Muscle of back (tissue), 13 donors: ENCODE results near the gene TNNT3. TPM values are rescaled to one million over a fixed set of nuclear protein-coding genes. Genes with fewer than 3 reads are reported as not detected.
"Not testable (repeated sequence)": the region's sequence is repeated elsewhere in the genome, so short reads cannot be mapped to it uniquely, and the experiment has no call there.

ENCODE experiments used
- DNase-seq, 3 donors: peaks; one replicate each; pipeline versions ENCODE4 v3.0.0 to v3.0.0-alpha.2; 2013
- long read RNA-seq, 9 donors: transcript quantifications; one replicate each; lab custom pipeline, GENCODE V29; 2026
- polyA plus RNA-seq, 10 donors: library from polyadenylated mRNA; unstranded; fragments of 120-200 nt; gene quantifications; one replicate each; pipeline ENCODE4 v1.2.1, GENCODE V29; 2013; ENCODE audit not compliant: insufficient read length in 10 of 10

Gene TNNT3
- polyA plus RNA-seq, result 1,000 to 10,000 TPM; 2,439 to 8,197 (median 6,821) TPM
- long read RNA-seq, donor 1, partial matches to known transcripts, result 529 of 1,466 reads
- long read RNA-seq, donor 1, other reads (novel, unspliced or antisense), result 933 of 1,466 reads
- long read RNA-seq, donor 2, partial matches to known transcripts, result 602 of 1,611 reads
- long read RNA-seq, donor 2, other reads (novel, unspliced or antisense), result 1,004 of 1,611 reads
- long read RNA-seq, donor 3, result 0 reads
- long read RNA-seq, donor 4, partial matches to known transcripts, result 321 of 932 reads
- long read RNA-seq, donor 4, other reads (novel, unspliced or antisense), result 609 of 932 reads
- long read RNA-seq, donor 5, transcript TNNT3-214 (4 exons, 1,113 nt), result major isoform, 6 of 1,417 reads
- long read RNA-seq, donor 5, partial matches to known transcripts, result 577 of 1,417 reads
- long read RNA-seq, donor 5, other reads (novel, unspliced or antisense), result 834 of 1,417 reads
- long read RNA-seq, donor 6, partial matches to known transcripts, result 711 of 1,861 reads
- long read RNA-seq, donor 6, other reads (novel, unspliced or antisense), result 1,146 of 1,861 reads
- long read RNA-seq, donor 7, partial matches to known transcripts, result 392 of 1,102 reads
- long read RNA-seq, donor 7, other reads (novel, unspliced or antisense), result 708 of 1,102 reads
- long read RNA-seq, donor 8, partial matches to known transcripts, result 107 of 235 reads
- long read RNA-seq, donor 8, other reads (novel, unspliced or antisense), result 128 of 235 reads
- long read RNA-seq, donor 9, partial matches to known transcripts, result 65 of 190 reads
- long read RNA-seq, donor 9, other reads (novel, unspliced or antisense), result 125 of 190 reads

GRCh38 chr11:1919391-1920127, at the start of gene TNNT3:
TSS of gene TNNT3 (plus strand) at chr11:1919703. CDS start at chr11:1922875, 3,172 bp downstream.
- peak; percentile 71 to 73 (median 72) for DNase-seq

DNA sequence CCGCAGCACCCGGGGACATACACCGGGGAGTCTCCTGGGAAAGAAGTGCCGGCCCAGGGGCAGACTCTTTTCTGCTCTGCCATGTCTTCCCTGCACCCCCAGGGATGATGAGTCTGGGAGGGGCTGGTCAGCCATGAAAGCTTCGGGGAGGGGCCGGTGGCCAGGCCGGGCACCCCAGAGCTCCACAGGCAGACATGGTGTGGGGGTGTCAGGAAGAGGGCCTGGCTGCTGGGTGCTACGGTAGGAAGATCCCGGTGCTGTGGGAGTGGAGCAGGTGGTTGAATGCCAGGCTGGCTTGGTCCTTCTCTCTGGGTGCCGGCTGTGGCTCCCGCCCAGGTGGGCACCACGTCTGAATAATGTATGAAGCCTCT, 49.2 kb upstream of the TNNT3 start:
- no peak for DNase-seq

DNA sequence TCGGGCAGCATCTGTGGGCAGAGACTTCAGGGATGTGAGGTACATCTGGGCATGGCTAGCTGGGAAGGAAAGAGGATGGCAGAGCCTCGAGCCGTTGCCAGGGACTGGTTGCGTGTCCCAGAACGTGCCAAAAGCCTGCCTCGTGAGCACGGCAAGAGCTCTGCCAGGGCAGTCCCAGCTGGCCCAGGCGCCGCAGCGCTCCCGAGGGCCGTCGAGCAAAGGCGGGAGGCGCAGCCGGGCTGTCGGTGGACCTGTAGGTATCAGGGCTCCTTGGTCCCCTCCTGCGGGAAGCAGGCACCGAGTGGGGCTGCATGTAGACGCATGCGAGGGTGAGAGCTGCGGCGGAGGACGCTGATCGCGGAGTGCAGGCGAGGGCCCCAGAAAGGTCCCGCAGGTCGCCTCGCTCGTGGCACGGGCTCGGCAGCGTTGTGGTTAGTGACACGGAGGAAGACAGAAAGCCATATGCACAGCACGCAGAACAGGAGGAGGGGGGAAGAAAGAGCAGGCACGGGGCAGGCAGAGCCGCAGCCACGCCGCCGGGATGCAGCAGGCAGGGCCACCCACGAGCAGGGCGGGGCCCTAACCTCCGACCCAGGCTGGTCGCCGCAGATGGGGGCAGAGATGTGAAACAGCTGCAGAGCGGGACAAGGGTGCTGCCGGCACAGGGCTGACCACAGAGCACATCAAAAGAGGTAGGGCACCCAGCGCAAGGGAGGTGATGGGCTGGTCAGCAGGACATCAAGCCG, 48.6 kb upstream of the TNNT3 start:
- peak in 1 of 3 donors; percentile 57 for DNase-seq

DNA sequence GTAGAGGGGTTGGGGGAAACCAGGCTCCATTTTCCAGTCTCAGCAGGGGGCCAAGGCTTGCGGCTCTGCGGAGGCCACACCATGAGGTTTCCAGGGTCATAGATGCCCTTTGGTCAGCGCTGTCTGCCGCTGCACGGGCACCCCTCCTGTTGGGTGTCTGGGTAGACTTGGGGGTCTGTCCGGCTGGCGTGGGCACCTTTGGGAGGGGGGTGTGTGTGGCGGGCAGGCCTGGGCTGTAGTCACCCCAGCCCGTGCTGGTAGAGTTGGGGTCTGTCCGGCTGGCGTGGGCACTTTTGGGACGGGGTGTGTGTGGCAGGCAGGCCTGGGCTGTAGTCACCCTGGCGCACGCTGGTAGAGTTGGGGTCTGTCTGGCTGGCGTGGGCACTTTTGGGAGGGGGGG, 48.0 kb upstream of the TNNT3 start:
- no peak for DNase-seq

- DNase-seq, result no peak
Observed at GRCh38 chr11:1872267-1872985, 47.1 kb upstream of the TNNT3 start.

GRCh38 chr11:1873048-1873812, 46.3 kb upstream of the TNNT3 start:
- DNase-seq, result peak in 1 of 3 donors; percentile 78

DNA sequence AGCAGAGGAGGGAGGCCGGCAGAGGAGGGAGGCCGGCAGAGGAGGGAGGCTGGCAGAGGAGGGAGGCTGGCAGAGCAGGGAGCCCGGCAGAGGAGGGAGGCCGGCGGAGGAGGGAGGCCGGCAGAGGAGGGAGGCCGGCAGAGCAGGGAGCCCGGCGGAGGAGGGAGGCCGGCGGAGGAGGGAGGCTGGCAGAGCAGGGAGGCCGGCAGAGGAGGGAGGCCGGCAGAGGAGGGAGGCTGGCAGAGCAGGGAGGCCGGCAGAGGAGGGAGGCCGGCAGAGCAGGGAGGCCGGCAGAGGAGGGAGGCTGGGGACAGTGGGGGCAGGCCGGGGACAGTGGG, 45.7 kb upstream of the TNNT3 start:
- DNase-seq, result not testable (repeated sequence)

GRCh38 chr11:1874441-1875092, 44.9 kb upstream of the TNNT3 start:
- peak in 1 of 3 donors; percentile 59 for DNase-seq

GRCh38 chr11:1875093-1875850, 44.2 kb upstream of the TNNT3 start:
- DNase-seq, result peak in 1 of 3 donors; percentile 73

DNA sequence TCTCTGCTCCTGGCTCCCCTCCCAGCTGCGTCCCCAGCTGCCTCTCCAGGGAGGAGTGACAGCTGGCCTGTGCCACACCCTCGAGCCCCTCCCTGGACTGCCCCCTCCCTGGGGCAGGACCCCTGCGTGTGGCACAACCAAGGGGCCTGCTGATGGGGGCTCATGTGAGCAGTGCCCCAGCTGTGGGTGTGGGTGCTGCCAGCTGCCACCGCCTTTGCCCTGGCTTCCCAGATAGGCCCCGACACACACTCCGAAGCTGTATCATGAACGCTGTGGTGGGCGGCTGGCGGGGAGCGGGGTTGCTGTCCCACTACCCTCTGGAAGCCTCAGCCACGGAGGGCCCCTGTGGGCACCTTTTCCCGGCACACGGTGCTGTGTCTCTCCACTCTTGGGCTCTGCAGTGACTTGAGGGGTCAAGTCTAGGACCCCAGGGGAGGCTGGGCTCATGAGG, 43.6 kb upstream of the TNNT3 start:
- not testable (repeated sequence) for DNase-seq

- peak; percentile 67 to 96 (median 88) for DNase-seq
Observed at GRCh38 chr11:1876361-1877063, 43.0 kb upstream of the TNNT3 start.

DNA sequence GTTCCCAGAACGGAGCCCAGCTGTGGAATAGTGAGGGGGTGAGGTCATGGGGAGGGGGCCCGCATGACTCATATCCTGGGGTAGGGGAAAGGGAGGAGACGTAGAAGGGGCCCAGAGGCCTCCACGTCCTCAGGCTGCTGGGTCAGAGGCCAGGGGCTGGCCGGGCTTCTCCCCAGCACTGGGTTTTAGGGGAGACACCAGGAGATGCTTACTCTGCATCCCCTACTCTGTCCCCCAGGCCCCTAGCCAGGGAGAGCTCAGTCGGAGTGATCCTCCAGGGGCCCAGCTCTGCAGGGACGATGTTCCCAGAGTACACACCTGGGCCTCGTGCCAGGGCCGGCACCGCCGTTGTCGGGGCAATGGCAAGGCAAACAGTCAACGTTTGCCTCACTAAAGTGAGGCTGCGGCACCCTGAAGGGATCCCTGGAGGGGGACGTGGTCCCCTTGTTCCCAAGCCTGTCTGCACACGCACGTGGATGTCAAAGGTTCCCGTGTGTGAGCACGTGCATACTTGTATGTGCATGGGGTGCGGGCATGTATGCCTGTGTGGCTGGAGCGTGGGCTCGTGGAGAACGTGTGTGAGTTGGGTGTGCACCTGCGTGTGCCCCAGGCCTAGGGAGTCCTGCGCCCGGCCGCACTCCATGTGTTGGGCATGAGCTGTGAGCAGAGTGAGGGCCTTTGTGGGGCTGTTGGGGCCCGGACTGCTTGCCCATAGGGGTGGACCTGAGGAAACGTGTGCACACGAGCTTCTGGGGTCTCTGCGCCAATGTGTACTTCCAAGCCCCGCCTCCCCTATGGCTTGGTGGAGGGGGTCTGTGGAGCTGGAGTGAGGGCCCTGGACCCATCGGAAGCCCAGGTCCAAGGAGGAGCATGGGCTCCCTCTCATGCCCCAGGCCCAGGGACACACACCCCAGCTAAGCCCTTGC, 42.0 kb upstream of the TNNT3 start:
- DNase-seq, result peak in 2 of 3 donors; percentile 74 to 94

DNA sequence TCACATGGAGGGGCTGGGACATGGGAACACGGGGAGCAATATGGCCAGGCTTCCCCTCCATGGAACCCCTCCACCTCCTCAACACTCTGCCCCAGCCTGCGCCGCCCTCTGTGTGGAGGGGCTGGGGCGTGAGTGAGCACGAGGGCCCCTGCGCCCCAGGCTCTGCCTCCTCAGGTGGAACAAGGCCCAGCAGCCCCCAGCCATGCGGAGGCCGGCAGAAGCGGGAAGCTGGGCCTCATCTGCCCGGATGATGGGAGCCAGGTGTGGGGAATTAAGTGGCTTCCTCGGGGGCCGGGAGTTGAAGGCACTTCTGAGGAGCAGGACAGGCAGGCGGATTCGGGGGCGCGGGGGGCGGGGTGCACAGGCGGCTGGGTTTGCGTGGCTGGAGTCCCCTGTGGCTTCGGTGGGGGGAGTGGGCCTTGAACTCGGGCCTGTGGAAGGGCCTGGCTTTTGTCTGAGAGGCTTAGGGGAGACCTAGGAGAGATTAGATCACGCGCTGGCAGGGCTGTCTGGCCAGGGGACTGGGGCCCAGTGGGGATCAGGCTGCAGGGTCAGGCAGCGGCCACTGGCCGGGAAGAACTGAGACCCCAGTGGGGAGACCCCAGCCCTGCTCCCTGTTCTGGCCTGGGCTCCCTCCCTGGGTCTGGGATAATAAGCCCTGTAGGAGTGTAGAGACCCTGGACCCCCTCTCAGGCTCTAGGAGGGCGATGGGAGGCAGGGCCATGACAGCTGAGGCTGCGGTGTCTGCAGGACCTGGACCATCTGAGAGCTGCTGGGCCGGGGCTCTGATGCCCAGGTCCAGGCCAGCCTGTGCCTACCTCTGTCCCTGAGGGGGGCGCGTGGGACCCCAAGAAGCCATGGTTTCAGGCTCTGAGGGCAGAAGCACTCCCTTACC, 41.1 kb upstream of the TNNT3 start:
- DNase-seq, result peak in 2 of 3 donors; percentile 86 to 94

DNA sequence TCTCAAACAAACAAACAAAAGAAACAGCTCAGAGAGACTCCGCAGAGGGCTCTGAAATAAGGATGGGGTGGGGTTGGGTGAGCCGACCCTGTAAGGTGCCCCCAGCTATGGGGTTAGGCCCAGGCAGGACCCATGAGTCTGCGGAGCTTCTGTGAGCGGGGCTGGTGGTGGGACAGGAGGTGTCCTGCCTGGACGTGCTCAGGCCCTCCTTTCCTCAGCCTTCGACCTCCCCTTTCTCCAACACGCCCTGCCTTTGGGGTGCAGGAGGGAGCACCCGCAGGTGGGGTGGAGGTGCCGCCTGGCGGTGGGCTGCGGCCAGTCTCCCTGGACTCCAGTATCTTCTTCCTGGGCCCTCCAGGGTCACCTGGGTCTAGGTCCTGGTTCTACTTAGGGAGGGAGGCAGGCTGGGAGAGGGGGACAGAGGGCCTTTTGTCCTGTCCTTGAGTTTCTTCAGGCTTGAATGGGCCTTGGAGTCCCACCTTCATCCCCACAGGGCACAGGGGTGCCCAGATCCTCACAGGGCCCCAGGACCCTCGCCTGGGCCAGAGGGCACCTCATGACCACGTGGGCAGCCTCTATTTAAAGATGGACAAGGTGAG, 40.1 kb upstream of the TNNT3 start:
- no peak for DNase-seq
